ENCODE data around the gene TMEM45B. TPM values are rescaled to one million over a fixed set of nuclear protein-coding genes. Genes with fewer than 3 reads are reported as not detected.

The TMEM45B gene
- total and polyA plus RNA-seq, 2 experiments from 2014 or later = 0.11 to 0.38 TPM

DNA sequence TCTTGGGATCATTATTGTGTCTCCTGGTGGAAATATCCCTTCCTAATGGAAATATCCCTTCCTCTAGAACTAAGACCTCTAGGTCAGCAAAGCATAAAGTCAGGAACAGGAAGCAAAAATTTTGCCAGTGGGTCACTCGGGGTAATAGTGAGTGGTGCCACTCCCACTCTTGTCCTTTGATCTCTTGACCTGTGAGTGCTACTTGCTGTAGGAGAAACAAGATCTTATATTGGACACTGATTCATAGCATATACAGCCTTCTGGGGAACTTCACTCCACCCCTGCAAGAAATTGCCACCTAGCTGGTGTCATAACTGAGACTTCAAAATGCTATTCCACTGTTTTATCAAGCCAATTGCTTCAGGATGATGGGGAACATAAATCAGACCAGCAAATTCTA, 44.7 kb upstream of the TMEM45B start:
- Histone ChIP-seq H3F3A (replicated peaks; ENCODE audit: low read depth) (no peaks in the 10 kb centered on the region), H3K36me3 (ENCODE audit: insufficient read depth) (no peaks in the 10 kb centered on the region), H3K27ac (ENCODE audit: low read depth) (no peak overlapping the region), H3K4me1 (ENCODE audit: insufficient read depth) (no peaks in the 10 kb centered on the region), H2AFZ (no peak overlapping the region), H4K20me1 (replicated peaks; ENCODE audit: insufficient read depth) (no peaks in the 10 kb centered on the region), H3K4me2 (no peak overlapping the region), H3K79me2 (replicated peaks; ENCODE audit: insufficient read depth) (no peaks in the 10 kb centered on the region), H3K27me3 (ENCODE audit: insufficient read depth) (no peaks in the 10 kb centered on the region), H3K9me2 (ENCODE audit: insufficient read depth) (no peaks in the 10 kb centered on the region), H3K4me3 (no peak overlapping the region)
- Mint-ChIP-seq H3K27me3 (ENCODE audit: insufficient read depth, low read depth, poor library complexity) (peaks cover 3% of the 10 kb centered on the region), H3K9me3 (no peaks in the 10 kb centered on the region; the same call in 2 of the 3 replicates), H3K4me1 (no peaks in the 10 kb centered on the region), H3K4me3 (no peak overlapping the region), H3K36me3 (ENCODE audit: low read depth) (no peaks in the 10 kb centered on the region), H3K27ac (no peak overlapping the region)
- TF ChIP-seq ZNF331 (CRISPR knock-in tag; IDR thresholded peaks at IDR 0.05; ENCODE audit: low read depth) (no peak), POLR2AphosphoS5 (IDR thresholded peaks at IDR 0.05; ENCODE audit: low read depth) (no peak), EZH2phosphoT487 (IDR thresholded peaks at IDR 0.05; ENCODE audit: unreplicated experiment) (no peak), JUNB (IDR thresholded peaks at IDR 0.05; ENCODE audit: unreplicated experiment) (no peak), NANOG (IDR thresholded peaks at IDR 0.05; ENCODE audit: borderline replicate concordance) (no peak), EZH2 (IDR thresholded peaks at IDR 0.05; ENCODE audit: low read depth, unreplicated experiment) (no peak), STAT1 (IDR thresholded peaks at IDR 0.05; ENCODE audit: unreplicated experiment) (no peak), ZNF114 (CRISPR knock-in tag; IDR thresholded peaks at IDR 0.05) (no peak), CREB1 (CRISPR knock-in tag; IDR thresholded peaks at IDR 0.05; ENCODE audit: low read depth) (no peak)
- TF ChIP-seq, protein P1, sequence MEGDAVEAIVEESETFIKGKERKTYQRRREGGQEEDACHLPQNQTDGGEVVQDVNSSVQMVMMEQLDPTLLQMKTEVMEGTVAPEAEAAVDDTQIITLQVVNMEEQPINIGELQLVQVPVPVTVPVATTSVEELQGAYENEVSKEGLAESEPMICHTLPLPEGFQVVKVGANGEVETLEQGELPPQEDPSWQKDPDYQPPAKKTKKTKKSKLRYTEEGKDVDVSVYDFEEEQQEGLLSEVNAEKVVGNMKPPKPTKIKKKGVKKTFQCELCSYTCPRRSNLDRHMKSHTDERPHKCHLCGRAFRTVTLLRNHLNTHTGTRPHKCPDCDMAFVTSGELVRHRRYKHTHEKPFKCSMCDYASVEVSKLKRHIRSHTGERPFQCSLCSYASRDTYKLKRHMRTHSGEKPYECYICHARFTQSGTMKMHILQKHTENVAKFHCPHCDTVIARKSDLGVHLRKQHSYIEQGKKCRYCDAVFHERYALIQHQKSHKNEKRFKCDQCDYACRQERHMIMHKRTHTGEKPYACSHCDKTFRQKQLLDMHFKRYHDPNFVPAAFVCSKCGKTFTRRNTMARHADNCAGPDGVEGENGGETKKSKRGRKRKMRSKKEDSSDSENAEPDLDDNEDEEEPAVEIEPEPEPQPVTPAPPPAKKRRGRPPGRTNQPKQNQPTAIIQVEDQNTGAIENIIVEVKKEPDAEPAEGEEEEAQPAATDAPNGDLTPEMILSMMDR (conservative IDR thresholded peaks at IDR 0.05; ENCODE audit: low read depth in 2 of 2) = no peak
- TF ChIP-seq, protein P2, sequence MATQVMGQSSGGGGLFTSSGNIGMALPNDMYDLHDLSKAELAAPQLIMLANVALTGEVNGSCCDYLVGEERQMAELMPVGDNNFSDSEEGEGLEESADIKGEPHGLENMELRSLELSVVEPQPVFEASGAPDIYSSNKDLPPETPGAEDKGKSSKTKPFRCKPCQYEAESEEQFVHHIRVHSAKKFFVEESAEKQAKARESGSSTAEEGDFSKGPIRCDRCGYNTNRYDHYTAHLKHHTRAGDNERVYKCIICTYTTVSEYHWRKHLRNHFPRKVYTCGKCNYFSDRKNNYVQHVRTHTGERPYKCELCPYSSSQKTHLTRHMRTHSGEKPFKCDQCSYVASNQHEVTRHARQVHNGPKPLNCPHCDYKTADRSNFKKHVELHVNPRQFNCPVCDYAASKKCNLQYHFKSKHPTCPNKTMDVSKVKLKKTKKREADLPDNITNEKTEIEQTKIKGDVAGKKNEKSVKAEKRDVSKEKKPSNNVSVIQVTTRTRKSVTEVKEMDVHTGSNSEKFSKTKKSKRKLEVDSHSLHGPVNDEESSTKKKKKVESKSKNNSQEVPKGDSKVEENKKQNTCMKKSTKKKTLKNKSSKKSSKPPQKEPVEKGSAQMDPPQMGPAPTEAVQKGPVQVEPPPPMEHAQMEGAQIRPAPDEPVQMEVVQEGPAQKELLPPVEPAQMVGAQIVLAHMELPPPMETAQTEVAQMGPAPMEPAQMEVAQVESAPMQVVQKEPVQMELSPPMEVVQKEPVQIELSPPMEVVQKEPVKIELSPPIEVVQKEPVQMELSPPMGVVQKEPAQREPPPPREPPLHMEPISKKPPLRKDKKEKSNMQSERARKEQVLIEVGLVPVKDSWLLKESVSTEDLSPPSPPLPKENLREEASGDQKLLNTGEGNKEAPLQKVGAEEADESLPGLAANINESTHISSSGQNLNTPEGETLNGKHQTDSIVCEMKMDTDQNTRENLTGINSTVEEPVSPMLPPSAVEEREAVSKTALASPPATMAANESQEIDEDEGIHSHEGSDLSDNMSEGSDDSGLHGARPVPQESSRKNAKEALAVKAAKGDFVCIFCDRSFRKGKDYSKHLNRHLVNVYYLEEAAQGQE (IDR thresholded peaks at IDR 0.05; ENCODE audit: unreplicated experiment) = no peak
- TF ChIP-seq, protein P3, sequence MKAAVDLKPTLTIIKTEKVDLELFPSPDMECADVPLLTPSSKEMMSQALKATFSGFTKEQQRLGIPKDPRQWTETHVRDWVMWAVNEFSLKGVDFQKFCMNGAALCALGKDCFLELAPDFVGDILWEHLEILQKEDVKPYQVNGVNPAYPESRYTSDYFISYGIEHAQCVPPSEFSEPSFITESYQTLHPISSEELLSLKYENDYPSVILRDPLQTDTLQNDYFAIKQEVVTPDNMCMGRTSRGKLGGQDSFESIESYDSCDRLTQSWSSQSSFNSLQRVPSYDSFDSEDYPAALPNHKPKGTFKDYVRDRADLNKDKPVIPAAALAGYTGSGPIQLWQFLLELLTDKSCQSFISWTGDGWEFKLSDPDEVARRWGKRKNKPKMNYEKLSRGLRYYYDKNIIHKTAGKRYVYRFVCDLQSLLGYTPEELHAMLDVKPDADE (IDR thresholded peaks at IDR 0.05) = no peak
- no peak for DNase-seq (ENCODE audit: low spot score)
- no peak for ATAC-seq

Measured in GM23338 (cell line).